H9 (cell line): Measurements from ENCODE around the gene POLN. TPM values are rescaled to one million over a fixed set of nuclear protein-coding genes. Genes with fewer than 3 reads are reported as not detected.

ENCODE experiments used
- DNase-seq: peaks from one replicate; pipeline ENCODE4 v3.0.0-alpha.2; 2017
- H2AFZ ChIP-seq: one replicate; pipeline ENCODE4 v1.6.1; 2013; ENCODE audit warnings: mild to moderate bottlenecking, low read length, control low read depth, moderate library complexity
- H2AK5ac ChIP-seq: 2 replicates; pipeline ENCODE4 v1.6.1; 2013; ENCODE audit warnings: low read length, control low read depth, mixed read lengths; ENCODE audit not compliant: insufficient read length
- H2BK120ac ChIP-seq: one replicate; pipeline ENCODE4 v1.6.1; 2013; ENCODE audit warnings: low read depth, mild to moderate bottlenecking, low read length, control low read depth, inconsistent platforms; ENCODE audit not compliant: poor library complexity, severe bottlenecking
- H2BK12ac ChIP-seq: 2 replicates; pipeline ENCODE4 v1.6.1; 2013; ENCODE audit warnings: low read length, control low read depth, mixed read lengths, low read depth; ENCODE audit not compliant: insufficient read length
- H2BK15ac ChIP-seq: 2 replicates; pipeline ENCODE4 v1.6.1; 2013; ENCODE audit warnings: low read depth, low read length, control low read depth
- H2BK20ac ChIP-seq: one replicate; pipeline ENCODE4 v1.6.1; 2013; ENCODE audit warnings: low read depth, mild to moderate bottlenecking, low read length, control low read depth, inconsistent platforms; ENCODE audit not compliant: poor library complexity, severe bottlenecking
- H2BK5ac ChIP-seq: 2 replicates; pipeline ENCODE4 v1.6.1; 2013; ENCODE audit warnings: low read length, control low read depth, mixed read lengths; ENCODE audit not compliant: insufficient read length
- H3K14ac ChIP-seq: 2 replicates; pipeline ENCODE4 v1.6.1; 2013; ENCODE audit warnings: low read length, control low read depth; ENCODE audit not compliant: insufficient read depth
- H3K18ac ChIP-seq: 2 replicates; pipeline ENCODE4 v1.6.1; 2013; ENCODE audit warnings: low read depth, mild to moderate bottlenecking, mixed read lengths, low read length, control low read depth; ENCODE audit not compliant: insufficient read length
- H3K23ac ChIP-seq: 2 replicates; pipeline ENCODE4 v1.6.1; 2013; ENCODE audit warnings: low read length, control low read depth, mixed read lengths, low read depth; ENCODE audit not compliant: insufficient read length
- H3K23me2 ChIP-seq: 2 replicates; pipeline ENCODE4 v1.6.1; 2013; ENCODE audit warnings: low read depth, mild to moderate bottlenecking, mixed read lengths, low read length, control low read depth; ENCODE audit not compliant: insufficient read length, poor library complexity, severe bottlenecking
- H3K27ac ChIP-seq: 2 replicates; pipeline ENCODE4 v1.5.1; 2013; ENCODE audit warnings: low read length, control low read depth, mixed read lengths, low read depth; ENCODE audit not compliant: insufficient read length
- H3K27me3 ChIP-seq: 2 replicates; pipeline ENCODE4 v1.6.1; 2013; ENCODE audit warnings: low read length, control low read depth, inconsistent platforms; ENCODE audit not compliant: insufficient read depth
- H3K4ac ChIP-seq: 2 replicates; pipeline ENCODE4 v1.6.1; 2013; ENCODE audit warnings: low read depth, mild to moderate bottlenecking, control low read depth, inconsistent platforms, low read length, moderate library complexity
- H3K4me1 ChIP-seq: 2 replicates; pipeline ENCODE4 v1.6.1; 2013; ENCODE audit warnings: low read length, control low read depth, inconsistent platforms; ENCODE audit not compliant: insufficient read depth
- H3K4me2 ChIP-seq: 2 replicates; pipeline ENCODE4 v1.6.1; 2013; ENCODE audit warnings: low read length, control low read depth, mixed read lengths; ENCODE audit not compliant: insufficient read length, insufficient read depth
- H3K56ac ChIP-seq: 2 replicates; pipeline ENCODE4 v1.6.1; 2013; ENCODE audit warnings: low read depth, mild to moderate bottlenecking, mixed read lengths, low read length, control low read depth; ENCODE audit not compliant: insufficient read length
- H3K79me1 ChIP-seq: 2 replicates; pipeline ENCODE4 v1.6.1; 2013; ENCODE audit warnings: low read depth, mild to moderate bottlenecking, moderate library complexity, low read length, control low read depth, inconsistent platforms; ENCODE audit not compliant: insufficient read depth, poor library complexity, severe bottlenecking
- H3K79me2 ChIP-seq: 2 replicates; pipeline ENCODE4 v1.6.1; 2013; ENCODE audit warnings: low read length, control low read depth, inconsistent platforms; ENCODE audit not compliant: insufficient read depth
- H3K9ac ChIP-seq: 2 replicates; pipeline ENCODE4 v1.6.1; 2013; ENCODE audit warnings: low read length, control low read depth, mixed read lengths; ENCODE audit not compliant: insufficient read length; ENCODE audit errors: extremely low read depth
- H3K9me3 ChIP-seq: one replicate; pipeline ENCODE4 v1.6.1; 2013; ENCODE audit warnings: low read depth, low read length, inconsistent platforms; ENCODE audit not compliant: control insufficient read depth
- H3T11ph ChIP-seq: one replicate; pipeline ENCODE4 v1.6.1; 2013; ENCODE audit warnings: mild to moderate bottlenecking, low read length, control low read depth, inconsistent platforms
- H4K20me1 ChIP-seq: one replicate; pipeline ENCODE4 v1.6.1; 2013; ENCODE audit not compliant: control insufficient read depth, insufficient read length, insufficient read depth
- H4K5ac ChIP-seq: 2 replicates; pipeline ENCODE4 v1.6.1; 2013; ENCODE audit warnings: low read depth, mild to moderate bottlenecking, mixed read lengths, low read length, control low read depth; ENCODE audit not compliant: insufficient read length
- H4K8ac ChIP-seq: replicated peaks from 2 replicates; pipeline ENCODE4 v1.6.1; 2013; ENCODE audit warnings: low read length, control low read depth, mixed read lengths, low read depth; ENCODE audit not compliant: insufficient read length
- H4K91ac ChIP-seq: 2 replicates; pipeline ENCODE4 v1.6.1; 2013; ENCODE audit warnings: low read depth, mild to moderate bottlenecking, moderate library complexity, mixed read lengths, low read length, control low read depth; ENCODE audit not compliant: insufficient read length
- H3K27ac Mint-ChIP-seq, 3 experiments: 2 replicates in 2 of 3; 3 replicates in 1 of 3; pipeline ENCODE4 v1.8.0; 2020 to 2021; ENCODE audit warnings: mixed read lengths in 3 of 3, mild to moderate bottlenecking in 1 of 3, moderate library complexity in 1 of 3
- H3K27me3 Mint-ChIP-seq: 2 replicates; pipeline ENCODE4 v1.8.0; 2021; ENCODE audit warnings: low read depth, mild to moderate bottlenecking, moderate library complexity, mixed read lengths
- H3K36me3 Mint-ChIP-seq, 3 experiments: 2 replicates in 2 of 3; 3 replicates in 1 of 3; pipeline ENCODE4 v1.8.0; 2020 to 2021; ENCODE audit warnings: low read depth in 3 of 3, mixed read lengths in 3 of 3; ENCODE audit not compliant: insufficient read depth in 1 of 3
- H3K4me1 Mint-ChIP-seq, 2 experiments: 2 replicates each; pipeline ENCODE4 v1.8.0; 2020; ENCODE audit warnings: mixed read lengths in 2 of 2
- H3K4me3 Mint-ChIP-seq, 2 experiments: 2 replicates in 1 of 2; 3 replicates in 1 of 2; pipeline ENCODE4 v1.8.0; 2020 to 2021; ENCODE audit warnings: mild to moderate bottlenecking in 2 of 2, mixed read lengths in 2 of 2, moderate library complexity in 1 of 2
- H3K9me3 Mint-ChIP-seq, 2 experiments: 2 replicates in 1 of 2; 3 replicates in 1 of 2; pipeline ENCODE4 v1.8.0; 2020; ENCODE audit warnings: mild to moderate bottlenecking in 2 of 2, mixed read lengths in 2 of 2, moderate library complexity in 1 of 2
- WGBS: extraction: QIAGEN DNeasy Blood & Tissue Kit; methylation state at CpG from one replicate; pipeline ENCODE4 v1.1.7; 2013; ENCODE audit warnings: missing lambda C conversion rate, low lambda C conversion rate, mixed read lengths; ENCODE audit not compliant: insufficient read length; ENCODE audit errors: extremely low coverage; 5-methylcytosine and 5-hydroxymethylcytosine counted together
- total RNA-seq: library from RNA; stranded (reverse); gene quantifications from 2 replicates; pipeline ENCODE4 v1.2.1, GENCODE V29; 2021
- TF ChIP-seq, protein P1 (sequence below): fragments of 200-600 bp; sonication (generic); conservative IDR thresholded peaks from 3 replicates; pipeline ENCODE4 v1.8.0; 2021; ENCODE audit warnings: antibody characterized with exemption, mild to moderate bottlenecking

Gene POLN
- total RNA-seq, 1 experiment from 2014 or later: 0.74 TPM

DNA sequence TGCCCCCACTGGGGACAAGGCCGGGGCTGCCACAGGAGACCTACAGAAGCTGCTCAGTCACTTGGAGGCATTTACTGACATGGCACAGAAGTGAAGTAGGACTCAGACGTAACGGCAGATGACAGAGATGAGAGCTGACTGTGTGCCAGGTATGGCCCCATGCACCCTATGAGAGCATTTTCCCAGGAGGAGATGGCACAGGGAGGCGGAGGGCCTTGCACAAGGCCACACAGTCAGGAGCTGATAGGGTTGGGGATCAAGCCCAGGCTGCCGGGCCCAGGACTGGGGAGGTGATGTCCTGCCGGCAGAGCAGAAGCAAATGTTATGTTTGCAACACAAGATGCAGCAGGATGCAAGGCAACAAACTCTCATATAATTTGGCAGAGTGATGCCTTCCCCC, 148.7 kb downstream of the POLN start:
- Histone ChIP-seq H3K56ac (no peak overlapping the region), H3K79me2 (no peaks in the 10 kb centered on the region), H3K18ac (no peak overlapping the region), H3K4me2 (no peak overlapping the region), H2AK5ac (no peak overlapping the region), H2BK12ac (no peak overlapping the region), H2BK5ac (no peak overlapping the region), H2AFZ (no peak overlapping the region), H3K27ac (no peak overlapping the region), H4K20me1 (no peaks in the 10 kb centered on the region), H2BK120ac (no peak overlapping the region), H2BK20ac (no peak overlapping the region), H3K79me1 (no peaks in the 10 kb centered on the region), H4K91ac (no peak overlapping the region), H4K8ac (no peak overlapping the region), H3K4ac (no peak overlapping the region), H2BK15ac (no peak overlapping the region), H3K23ac (no peak overlapping the region), H3T11ph (no peak overlapping the region), H3K27me3 (no peaks in the 10 kb centered on the region), H3K14ac (no peak overlapping the region), H3K4me1 (no peaks in the 10 kb centered on the region), H3K9me3 (no peaks in the 10 kb centered on the region), H3K9ac (no peak overlapping the region), H3K23me2 (no peaks in the 10 kb centered on the region), H4K5ac (no peak overlapping the region)
- H3K4me1 Mint-ChIP-seq: no peaks in the 10 kb centered on the region
- H3K9me3 Mint-ChIP-seq: peaks cover 11 to 12% of the 10 kb centered on the region in 2 experiments
- H3K27me3 Mint-ChIP-seq: peaks cover 27% of the 10 kb centered on the region
- H3K36me3 Mint-ChIP-seq: peaks cover 2 to 4% (median 4%) of the 10 kb centered on the region in 3 experiments; a peak in 5 of 7 replicates
- H3K4me3 Mint-ChIP-seq: no peak overlapping the region
- no peak for DNase-seq
- WGBS: no CpG with 5 or more reads among the region's 6 CpGs
- H3K27ac Mint-ChIP-seq: no peak overlapping the region
- TF ChIP-seq, protein P1, sequence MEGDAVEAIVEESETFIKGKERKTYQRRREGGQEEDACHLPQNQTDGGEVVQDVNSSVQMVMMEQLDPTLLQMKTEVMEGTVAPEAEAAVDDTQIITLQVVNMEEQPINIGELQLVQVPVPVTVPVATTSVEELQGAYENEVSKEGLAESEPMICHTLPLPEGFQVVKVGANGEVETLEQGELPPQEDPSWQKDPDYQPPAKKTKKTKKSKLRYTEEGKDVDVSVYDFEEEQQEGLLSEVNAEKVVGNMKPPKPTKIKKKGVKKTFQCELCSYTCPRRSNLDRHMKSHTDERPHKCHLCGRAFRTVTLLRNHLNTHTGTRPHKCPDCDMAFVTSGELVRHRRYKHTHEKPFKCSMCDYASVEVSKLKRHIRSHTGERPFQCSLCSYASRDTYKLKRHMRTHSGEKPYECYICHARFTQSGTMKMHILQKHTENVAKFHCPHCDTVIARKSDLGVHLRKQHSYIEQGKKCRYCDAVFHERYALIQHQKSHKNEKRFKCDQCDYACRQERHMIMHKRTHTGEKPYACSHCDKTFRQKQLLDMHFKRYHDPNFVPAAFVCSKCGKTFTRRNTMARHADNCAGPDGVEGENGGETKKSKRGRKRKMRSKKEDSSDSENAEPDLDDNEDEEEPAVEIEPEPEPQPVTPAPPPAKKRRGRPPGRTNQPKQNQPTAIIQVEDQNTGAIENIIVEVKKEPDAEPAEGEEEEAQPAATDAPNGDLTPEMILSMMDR: no peak
